ENCODE results near the gene CDH13. TPM values are rescaled to one million over a fixed set of nuclear protein-coding genes. Genes with fewer than 3 reads are reported as not detected.

CDH13 gene
- total and polyA plus RNA-seq, 10 of the 15 experiments (the other 5 are each of a cell fraction or from before 2014, with no cell fraction given) = under 0.01 to 0.05 TPM; not detected in 8

- in situ Hi-C loops (cut with MboI) (no loop called here), intact Hi-C loops (cut with micrococcal nuclease; ENCODE audit: unreplicated experiment) (no loop called here)
- ChIA-PET CTCF (no interaction called here), RAD21 (ENCODE audit: unreplicated experiment) (no interaction called here), SMC1A (ENCODE audit: uncharacterized antibody, unreplicated experiment) (no interaction called here), POLR2A (no interaction called here)
- no peak overlapping the region for H3K4me2 ChIP-seq (ENCODE audit: control insufficient read depth, insufficient read depth)
- H3K4me3 ChIP-seq = no peak overlapping the region
- H4K20me1 ChIP-seq (ENCODE audit: control insufficient read depth, insufficient read depth) = no peaks in the 10 kb centered on the region
- no peaks in the 10 kb centered on the region for H3K9me3 ChIP-seq (replicated peaks; ENCODE audit: control insufficient read depth, insufficient read depth, low read length)
- no peak overlapping the region for H3K9ac ChIP-seq (ENCODE audit: control insufficient read depth, insufficient read depth, low read length)
- peaks cover 0 to 2% of the 10 kb centered on the region in 2 experiments; a peak in 2 of 4 replicates for H3K27me3 ChIP-seq (replicated peaks in 1 of 2; ENCODE audit: control insufficient read depth in 2 of 2, insufficient read depth in 2 of 2, low read length in 1 of 2)
- no peaks in the 10 kb centered on the region for H3K4me1 ChIP-seq (ENCODE audit: control insufficient read depth, insufficient read depth, low read length)
- DNase-seq (ENCODE audit: low read depth, low spot score) (no peak), ATAC-seq (peak; percentile 42; the same call in 2 of the 3 replicates), FAIRE-seq (no peak)
- H3K36me3 ChIP-seq (ENCODE audit: control insufficient read depth in 2 of 2, insufficient read depth in 2 of 2, low read length in 1 of 2) = no peaks in the 10 kb centered on the region
- H3K79me2 ChIP-seq (ENCODE audit: control insufficient read depth, insufficient read depth, low read length) = no peaks in the 10 kb centered on the region
- TF ChIP-seq RUNX3 (IDR thresholded peaks at IDR 0.05; ENCODE audit: low read length) (peak; percentile 34; the same call in 1 of the 2 replicates), RBBP5 (conservative IDR thresholded peaks at IDR 0.05) (no peak), ATF7 (IDR thresholded peaks at IDR 0.05; ENCODE audit: low read depth) (no peak), TARDBP (IDR thresholded peaks at IDR 0.05; ENCODE audit: borderline replicate concordance) (no peak)
- BruUV-seq (replicated peaks) = no TSS peak
- 0% methylated on average over 2 of the region's 2 CpGs for WGBS (ENCODE audit: insufficient coverage, insufficient replicate concordance, low lambda C conversion rate, missing lambda C conversion rate)
- H3K27ac ChIP-seq (ENCODE audit: control insufficient read depth, insufficient read depth) = no peak overlapping the region
- no peak overlapping the region for H2AFZ ChIP-seq (ENCODE audit: control insufficient read depth, low read depth, low read length)
Observed at GRCh38 chr16:83581082-83581481, 954.3 kb downstream of the CDH13 start.

GRCh38 chr16:83581994-83582747, 955.4 kb downstream of the CDH13 start:
- H3K9ac ChIP-seq (ENCODE audit: control insufficient read depth, insufficient read depth, low read length) = no peak overlapping the region
- H3K9me3 ChIP-seq (replicated peaks; ENCODE audit: control insufficient read depth, insufficient read depth, low read length) = no peaks in the 10 kb centered on the region
- H4K20me1 ChIP-seq (ENCODE audit: control insufficient read depth, insufficient read depth) = no peaks in the 10 kb centered on the region
- no peak for FAIRE-seq
- H3K4me2 ChIP-seq (ENCODE audit: control insufficient read depth, insufficient read depth) = no peak overlapping the region
- intact Hi-C loops (cut with micrococcal nuclease; ENCODE audit: unreplicated experiment) = no loop called here
- H3K79me2 ChIP-seq (ENCODE audit: control insufficient read depth, insufficient read depth, low read length) = no peaks in the 10 kb centered on the region
- H2AFZ ChIP-seq (ENCODE audit: control insufficient read depth, low read depth, low read length) = no peak overlapping the region
- in situ Hi-C loops (cut with MboI) = no loop called here
- no peak overlapping the region for H3K27ac ChIP-seq (ENCODE audit: control insufficient read depth, insufficient read depth)
- ChIA-PET CTCF (no interaction called here), SMC1A (ENCODE audit: uncharacterized antibody, unreplicated experiment) (no interaction called here), RAD21 (ENCODE audit: unreplicated experiment) (no interaction called here), POLR2A (no interaction called here)
- no peak overlapping the region for H3K4me3 ChIP-seq
- H3K27me3 ChIP-seq (replicated peaks in 1 of 2; ENCODE audit: control insufficient read depth in 2 of 2, insufficient read depth in 2 of 2, low read length in 1 of 2) = peaks cover 0 to 2% of the 10 kb centered on the region in 2 experiments; a peak in 2 of 4 replicates
- TF ChIP-seq E4F1 (IDR thresholded peaks at IDR 0.05; ENCODE audit: borderline replicate concordance, partially characterized antibody) = no peak
- TF ChIP-seq POU2F2 (IDR thresholded peaks at IDR 0.05; ENCODE audit: borderline replicate concordance, low read depth, low read length) = no peak
- no peak for TF ChIP-seq MTA2 (IDR thresholded peaks at IDR 0.05; ENCODE audit: low read depth)
- no peak for TF ChIP-seq IRF4 (IDR thresholded peaks at IDR 0.05; ENCODE audit: low read depth, low read length)
- no peak for TF ChIP-seq HDGF (IDR thresholded peaks at IDR 0.05)
- no peak for TF ChIP-seq ETV6 (conservative IDR thresholded peaks at IDR 0.05 in 1 of 2, IDR thresholded peaks at IDR 0.05 in 1 of 2; ENCODE audit: borderline replicate concordance in 1 of 2, low read depth in 1 of 2)
- no peak for ATAC-seq
- no TSS peak for BruUV-seq (replicated peaks)
- no peak for DNase-seq (ENCODE audit: low read depth, low spot score)
- 9% methylated on average over 5 of the region's 5 CpGs for WGBS (ENCODE audit: insufficient coverage, insufficient replicate concordance, low lambda C conversion rate, missing lambda C conversion rate)
- no peaks in the 10 kb centered on the region for H3K4me1 ChIP-seq (ENCODE audit: control insufficient read depth, insufficient read depth, low read length)
- no peaks in the 10 kb centered on the region for H3K36me3 ChIP-seq (ENCODE audit: control insufficient read depth in 2 of 2, insufficient read depth in 2 of 2, low read length in 1 of 2)
